ENCODE measurements around the gene ATP6V1B1. TPM values are rescaled to one million over a fixed set of nuclear protein-coding genes. Genes with fewer than 3 reads are reported as not detected.

The ATP6V1B1 gene
- total RNA-seq, 1 experiment from 2014 or later, result 7.8 TPM

GRCh38 chr2:70889716-70890037 lies 46.0 kb upstream of the ATP6V1B1 start:
- ChIA-PET POLR2A (ENCODE audit: unreplicated experiment) (no interaction called here), CTCF (no interaction called here)
- no peaks in the 10 kb centered on the region for H3F3A ChIP-seq (ENCODE audit: insufficient read depth, low read depth)
- H2AFZ ChIP-seq, result no peak overlapping the region
- intact Hi-C loops (cut with micrococcal nuclease; ENCODE audit: unreplicated experiment), result no loop called here
- H3K9me3 ChIP-seq (ENCODE audit: insufficient read depth, low read depth), result no peaks in the 10 kb centered on the region
- no peaks in the 10 kb centered on the region for H3K4me1 ChIP-seq (replicated peaks; ENCODE audit: insufficient read depth)
- H3K4me3 ChIP-seq, result no peak overlapping the region
- peaks cover 36% of the 10 kb centered on the region for H3K27me3 ChIP-seq (ENCODE audit: insufficient read depth, low read depth)
- H3K36me3 ChIP-seq (ENCODE audit: low read depth), result no peaks in the 10 kb centered on the region
- TF ChIP-seq EZH2 (IDR thresholded peaks at IDR 0.05; ENCODE audit: low read depth), result no peak
- TF ChIP-seq, protein P1, sequence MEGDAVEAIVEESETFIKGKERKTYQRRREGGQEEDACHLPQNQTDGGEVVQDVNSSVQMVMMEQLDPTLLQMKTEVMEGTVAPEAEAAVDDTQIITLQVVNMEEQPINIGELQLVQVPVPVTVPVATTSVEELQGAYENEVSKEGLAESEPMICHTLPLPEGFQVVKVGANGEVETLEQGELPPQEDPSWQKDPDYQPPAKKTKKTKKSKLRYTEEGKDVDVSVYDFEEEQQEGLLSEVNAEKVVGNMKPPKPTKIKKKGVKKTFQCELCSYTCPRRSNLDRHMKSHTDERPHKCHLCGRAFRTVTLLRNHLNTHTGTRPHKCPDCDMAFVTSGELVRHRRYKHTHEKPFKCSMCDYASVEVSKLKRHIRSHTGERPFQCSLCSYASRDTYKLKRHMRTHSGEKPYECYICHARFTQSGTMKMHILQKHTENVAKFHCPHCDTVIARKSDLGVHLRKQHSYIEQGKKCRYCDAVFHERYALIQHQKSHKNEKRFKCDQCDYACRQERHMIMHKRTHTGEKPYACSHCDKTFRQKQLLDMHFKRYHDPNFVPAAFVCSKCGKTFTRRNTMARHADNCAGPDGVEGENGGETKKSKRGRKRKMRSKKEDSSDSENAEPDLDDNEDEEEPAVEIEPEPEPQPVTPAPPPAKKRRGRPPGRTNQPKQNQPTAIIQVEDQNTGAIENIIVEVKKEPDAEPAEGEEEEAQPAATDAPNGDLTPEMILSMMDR (conservative IDR thresholded peaks at IDR 0.05), result no peak
- H3K9me2 ChIP-seq (ENCODE audit: insufficient read depth), result no peaks in the 10 kb centered on the region
- DNase-seq, result no peak
- H4K20me1 ChIP-seq (ENCODE audit: insufficient read depth), result no peaks in the 10 kb centered on the region
- H3K27ac ChIP-seq, result no peak overlapping the region
- no peak overlapping the region for H3K4me2 ChIP-seq
- no peaks in the 10 kb centered on the region for H3K79me2 ChIP-seq (ENCODE audit: low read depth)
- no TSS peak for BruUV-seq (replicated peaks)

DNA sequence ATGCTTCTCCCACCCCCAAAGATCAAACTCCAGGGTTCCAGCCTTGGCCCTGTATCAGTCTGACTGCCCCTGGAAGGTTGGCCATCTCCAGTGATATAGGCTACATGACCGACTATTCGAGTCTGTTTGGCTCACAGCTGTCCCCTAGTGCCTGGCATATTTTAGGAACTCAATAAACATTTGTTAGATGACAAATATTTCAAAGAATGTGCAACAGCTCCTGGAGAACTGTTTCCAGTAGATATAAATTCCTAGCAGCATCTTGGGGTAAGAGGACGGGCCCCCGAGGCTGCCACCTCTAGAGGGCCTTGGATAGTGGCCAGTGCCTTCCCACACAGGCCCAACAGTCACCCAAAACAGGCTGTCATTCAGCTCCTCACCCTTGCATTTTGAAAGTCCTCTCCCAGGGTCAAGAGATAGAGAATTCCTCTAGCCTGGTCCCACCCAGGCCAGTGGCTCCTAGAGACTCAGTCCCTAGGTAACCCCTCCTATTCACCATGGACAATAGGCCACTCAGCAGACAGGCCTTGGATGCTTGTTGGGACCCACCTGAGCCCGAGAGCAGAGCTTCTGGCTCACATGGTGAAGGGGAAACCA lies 45.1 kb upstream of the ATP6V1B1 start:
- no peak for DNase-seq
- ChIA-PET POLR2A (ENCODE audit: unreplicated experiment) (no interaction called here), CTCF (no interaction called here)
- peaks cover 44% of the 10 kb centered on the region for H3K27me3 ChIP-seq (ENCODE audit: insufficient read depth, low read depth)
- no peak overlapping the region for H2AFZ ChIP-seq
- H3K36me3 ChIP-seq (ENCODE audit: low read depth), result no peaks in the 10 kb centered on the region
- no peaks in the 10 kb centered on the region for H3F3A ChIP-seq (ENCODE audit: insufficient read depth, low read depth)
- no peaks in the 10 kb centered on the region for H4K20me1 ChIP-seq (ENCODE audit: insufficient read depth)
- H3K9me3 ChIP-seq (ENCODE audit: insufficient read depth, low read depth), result no peaks in the 10 kb centered on the region
- BruUV-seq (replicated peaks), result no TSS peak
- H3K27ac ChIP-seq, result no peak overlapping the region
- TF ChIP-seq, protein P1 (conservative IDR thresholded peaks at IDR 0.05), result no peak
- no peak for TF ChIP-seq EZH2 (IDR thresholded peaks at IDR 0.05; ENCODE audit: low read depth)
- no peaks in the 10 kb centered on the region for H3K9me2 ChIP-seq (ENCODE audit: insufficient read depth)
- no peak overlapping the region for H3K4me2 ChIP-seq
- H3K4me1 ChIP-seq (replicated peaks; ENCODE audit: insufficient read depth), result no peaks in the 10 kb centered on the region
- H3K79me2 ChIP-seq (ENCODE audit: low read depth), result no peaks in the 10 kb centered on the region
- H3K4me3 ChIP-seq, result no peak overlapping the region
- intact Hi-C loops (cut with micrococcal nuclease; ENCODE audit: unreplicated experiment), result no loop called here

DNA sequence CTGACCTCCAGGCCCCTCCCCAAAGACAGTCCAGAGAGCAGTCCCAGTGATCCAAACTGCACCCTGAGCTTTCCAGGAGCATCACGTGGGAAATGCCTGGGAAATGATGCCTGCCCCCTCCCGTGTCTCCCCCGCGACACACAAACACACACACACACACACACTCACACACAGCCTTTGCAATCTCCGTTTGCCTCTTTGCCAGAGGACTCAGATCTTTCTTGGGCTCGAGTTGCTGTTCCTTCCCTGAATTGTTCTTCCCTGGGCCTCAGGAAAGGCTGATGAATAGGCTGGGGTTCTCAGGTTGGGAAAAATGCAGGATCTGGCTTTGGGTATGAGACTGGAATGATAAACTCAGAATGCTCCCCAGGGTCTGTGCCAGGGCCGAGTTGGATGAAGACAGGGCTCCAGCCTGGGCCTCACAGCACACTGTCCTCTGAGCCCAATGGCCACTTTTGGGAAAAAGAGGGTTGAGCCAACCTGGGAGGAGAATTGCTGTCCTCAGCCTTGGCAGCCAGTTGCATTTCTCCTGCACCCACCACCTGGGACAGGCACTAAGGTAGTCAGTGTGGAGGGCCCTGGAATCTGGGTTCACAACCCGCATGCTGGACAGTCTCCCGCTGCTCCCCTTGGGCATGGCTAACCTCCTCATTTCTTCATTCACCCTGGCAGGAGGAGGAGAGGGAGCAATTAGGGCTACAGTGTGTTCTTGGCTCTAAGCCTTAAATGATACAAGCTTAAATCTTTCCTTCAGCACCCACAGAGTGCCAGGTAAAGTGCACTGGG lies 43.9 kb upstream of the ATP6V1B1 start:
- intact Hi-C loops (cut with micrococcal nuclease; ENCODE audit: unreplicated experiment), result no loop called here
- Histone ChIP-seq H3K27me3 (ENCODE audit: insufficient read depth, low read depth) (peaks cover 54% of the 10 kb centered on the region), H3K36me3 (ENCODE audit: low read depth) (no peaks in the 10 kb centered on the region), H3K9me2 (ENCODE audit: insufficient read depth) (no peaks in the 10 kb centered on the region), H3F3A (ENCODE audit: insufficient read depth, low read depth) (no peaks in the 10 kb centered on the region), H3K9me3 (ENCODE audit: insufficient read depth, low read depth) (no peaks in the 10 kb centered on the region), H3K4me2 (no peak overlapping the region), H3K27ac (no peak overlapping the region), H3K4me1 (replicated peaks; ENCODE audit: insufficient read depth) (no peaks in the 10 kb centered on the region), H2AFZ (no peak overlapping the region), H3K79me2 (ENCODE audit: low read depth) (no peaks in the 10 kb centered on the region), H3K4me3 (no peak overlapping the region), H4K20me1 (ENCODE audit: insufficient read depth) (no peaks in the 10 kb centered on the region)
- POLR2A ChIA-PET (ENCODE audit: unreplicated experiment), result no interaction called here
- no peak for DNase-seq
- no peak for TF ChIP-seq EZH2 (IDR thresholded peaks at IDR 0.05; ENCODE audit: low read depth)
- TF ChIP-seq, protein P1 (conservative IDR thresholded peaks at IDR 0.05), result no peak
- no TSS peak for BruUV-seq (replicated peaks)
- CTCF ChIA-PET, result no interaction called here
